Endometrial microvascular endothelial cells (primary cell): ENCODE measurements around the gene ECSCR. TPM values are rescaled to one million over a fixed set of nuclear protein-coding genes. Genes with fewer than 3 reads are reported as not detected.

Experiments
- in situ Hi-C: cut with HindIII; loops from 2 replicates; pipeline ENCODE4 v1.10.0; 2017; ENCODE audit warnings: low sequenced_read_pairs, low pct_unique_long_range_greater_than_20kb; ENCODE audit errors: inconsistent ontology term
- total RNA-seq: library from RNA; depleted of rRNA; stranded (reverse); fragments of >200 nt; gene quantifications from one replicate; pipeline ENCODE4 v1.2.3, GENCODE V29; 2015; ENCODE audit errors: inconsistent ontology term

The ECSCR gene
- total RNA-seq, 1 donor from 2014 or later = 417 TPM

DNA sequence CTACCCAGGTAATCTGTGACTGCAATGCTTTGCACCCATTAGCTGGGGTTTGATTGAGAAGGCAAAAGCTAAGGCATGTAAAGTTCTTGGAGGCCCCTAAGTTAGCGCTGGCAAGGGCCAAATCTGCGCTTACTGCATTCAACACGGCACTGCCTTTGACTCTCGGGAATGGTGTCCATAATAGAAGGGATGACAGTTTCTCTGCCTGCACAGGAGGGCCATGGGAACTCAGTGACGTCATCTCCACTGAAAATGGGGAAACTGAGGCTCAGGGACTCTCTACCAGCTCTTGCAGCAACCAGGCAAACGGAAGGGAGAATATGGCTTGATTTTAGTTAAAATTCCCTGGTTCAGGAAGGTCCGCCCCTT, 59.1 kb downstream of the ECSCR start:
- in situ Hi-C loops = no loop called here

DNA sequence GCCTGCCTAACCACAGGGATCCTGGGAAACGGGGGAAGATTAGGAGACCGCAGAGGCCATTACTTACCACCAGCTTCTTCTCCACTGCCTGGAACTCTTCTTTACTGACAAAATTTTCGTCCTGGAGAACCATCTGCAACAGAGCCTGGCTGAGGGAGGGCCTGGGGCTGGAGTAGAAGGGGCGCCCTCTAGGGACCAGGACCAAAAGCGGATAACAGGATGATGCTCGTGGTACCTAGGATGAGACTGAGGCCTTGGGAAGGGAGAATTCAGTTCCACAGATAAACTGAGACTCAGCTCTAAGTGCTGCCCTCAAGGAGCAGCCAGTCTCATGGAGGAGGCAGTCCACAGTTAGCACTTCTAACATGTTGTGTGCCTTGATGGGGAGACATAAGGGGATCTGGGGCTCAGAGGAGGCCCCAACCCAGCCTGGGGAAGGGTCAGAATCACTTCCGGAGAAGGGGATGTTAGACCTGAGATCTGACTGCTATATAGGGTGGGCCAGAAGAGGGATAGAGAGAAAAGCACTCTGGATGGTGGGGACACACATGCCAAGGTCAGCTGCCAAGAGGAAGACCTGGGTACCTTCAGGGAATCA, 59.9 kb downstream of the ECSCR start:
- in situ Hi-C loops = no loop called here

DNA sequence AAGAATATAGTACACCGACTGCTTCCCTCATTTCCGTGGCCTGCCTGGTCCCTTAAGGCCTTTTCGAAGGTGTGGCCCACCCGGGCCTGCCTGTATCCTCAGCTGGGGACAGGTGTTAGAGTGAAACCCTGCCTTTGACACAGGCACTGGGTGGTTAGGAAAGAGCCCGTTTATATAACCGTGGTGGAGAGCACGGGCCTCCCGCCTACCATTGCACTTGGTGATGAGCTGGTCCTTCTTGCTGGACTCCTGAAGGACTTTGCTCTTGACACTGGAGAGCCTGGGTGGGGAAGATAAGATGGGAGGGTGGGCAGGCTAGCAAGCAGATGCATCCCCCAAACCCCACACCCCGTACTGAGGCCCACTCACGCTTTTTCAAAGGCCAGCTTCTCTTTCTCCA, 61.0 kb downstream of the ECSCR start:
- in situ Hi-C loops = no loop called here

DNA sequence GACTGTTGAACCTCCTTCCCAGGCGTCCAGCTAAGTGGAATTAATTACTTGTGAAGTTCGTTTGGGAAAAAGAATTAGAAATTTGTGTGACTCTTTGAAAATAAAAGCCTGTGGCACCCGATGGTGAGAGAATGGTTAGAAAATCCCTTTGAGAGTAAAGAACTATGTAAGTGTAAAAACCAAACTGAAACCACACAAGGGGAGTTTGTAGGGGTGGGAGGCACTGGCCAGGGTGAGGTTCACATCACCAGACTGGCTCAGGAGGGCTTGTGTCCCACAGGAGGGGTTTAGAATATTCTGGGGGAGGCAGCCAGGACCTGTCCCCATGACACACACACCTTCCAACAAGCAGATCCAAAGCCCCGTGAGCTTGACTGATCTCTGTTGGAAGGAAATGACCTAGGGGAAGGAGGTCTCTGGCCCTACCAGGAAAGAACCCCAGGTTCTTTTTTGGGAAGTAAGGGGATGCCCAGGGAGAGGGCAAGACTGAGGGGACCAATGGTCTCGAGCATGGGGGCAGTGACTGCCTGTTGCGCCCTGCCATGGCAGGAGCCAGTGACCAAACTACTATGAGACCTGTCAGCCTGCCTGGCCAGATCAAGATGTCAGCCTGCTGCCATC, 62.9 kb downstream of the ECSCR start:
- in situ Hi-C loops = no loop called here

Other genes with a start within 250 kb of the ECSCR start
- gene MATR3, start 169.0 kb downstream of the ECSCR start, total RNA-seq = 179 TPM
- 61.8 TPM for gene PAIP2, start 120.9 kb downstream of the ECSCR start, total RNA-seq
- not detected for gene SLC23A1, start 79.4 kb downstream of the ECSCR start, total RNA-seq
- not detected for gene MZB1, start 72.8 kb downstream of the ECSCR start, total RNA-seq
- 1.8 TPM for gene PROB1, start 67.6 kb downstream of the ECSCR start, total RNA-seq
- gene SPATA24, start 58.7 kb downstream of the ECSCR start, total RNA-seq = 10.4 TPM
- 10.1 TPM for gene DNAJC18, start 23.2 kb downstream of the ECSCR start, total RNA-seq
- gene SMIM33, start 8.3 kb upstream of the ECSCR start, total RNA-seq = not detected
- gene STING1, start 20.0 kb upstream of the ECSCR start, total RNA-seq = 37.6 TPM
- 105 TPM for gene UBE2D2, start 98.6 kb upstream of the ECSCR start, total RNA-seq
- gene CXXC5, start 185.6 kb upstream of the ECSCR start, total RNA-seq = 1.5 TPM